IPS DF 6.9 (cell line): ENCODE data around the gene AANAT.
A peak's percentile ranks its signal among the peaks of the same experiment; 100 is the strongest.
"Not testable (repeated sequence)": the region's sequence is repeated elsewhere in the genome, so short reads cannot be mapped to it uniquely, and the experiment has no call there.

Source experiments
- DNase-seq: peaks from one replicate; pipeline ENCODE4 v3.0.0-alpha.2; 2013; ENCODE audit warnings: low read depth, low spot score
- H3K27ac ChIP-seq: one replicate; pipeline ENCODE4 v1.5.1; 2013; ENCODE audit warnings: low read length, control low read depth
- H3K27me3 ChIP-seq: 2 replicates; pipeline ENCODE4 v1.6.1; 2013; ENCODE audit warnings: mild to moderate bottlenecking, low read length; ENCODE audit not compliant: control insufficient read depth, insufficient read depth
- H3K36me3 ChIP-seq: 2 replicates; pipeline ENCODE4 v1.6.1; 2013; ENCODE audit warnings: low read length; ENCODE audit not compliant: control insufficient read depth, insufficient read depth
- H3K4me1 ChIP-seq: 2 replicates; pipeline ENCODE4 v1.6.1; 2013; ENCODE audit warnings: low read length; ENCODE audit not compliant: control insufficient read depth, insufficient read depth
- H3K4me3 ChIP-seq: 2 replicates; pipeline ENCODE4 v1.5.1; 2013; ENCODE audit warnings: mild to moderate bottlenecking, low read length
- H3K9me3 ChIP-seq: 2 replicates; pipeline ENCODE4 v1.6.1; 2013; ENCODE audit warnings: low read length, inconsistent platforms; ENCODE audit not compliant: control insufficient read depth, insufficient read depth
- WGBS: extraction: QIAGEN DNeasy Blood & Tissue Kit; methylation state at CpG from one replicate; pipeline ENCODE4 v1.1.7; 2013; ENCODE audit warnings: mixed read lengths, missing lambda C conversion rate; ENCODE audit not compliant: insufficient read length, insufficient coverage; 5-methylcytosine and 5-hydroxymethylcytosine counted together

AANAT gene

GRCh38 chr17:76499267-76499667, 31.9 kb downstream of the AANAT start:
- H3K27ac ChIP-seq = no peak overlapping the region
- H3K4me1 ChIP-seq = peaks cover 11% of the 10 kb centered on the region
- no peaks in the 10 kb centered on the region for H3K9me3 ChIP-seq
- no peaks in the 10 kb centered on the region for H3K27me3 ChIP-seq
- no peak overlapping the region for H3K4me3 ChIP-seq
- no peaks in the 10 kb centered on the region for H3K36me3 ChIP-seq
- no peak for DNase-seq
- no CpG with 5 or more reads among the region's 5 CpGs for WGBS

- WGBS = no CpG with 5 or more reads among the region's 17 CpGs
- Histone ChIP-seq H3K27me3 (no peaks in the 10 kb centered on the region), H3K9me3 (no peaks in the 10 kb centered on the region), H3K4me3 (peak overlapping the region; percentile 54; the same call in 1 of the 2 replicates), H3K27ac (no peak overlapping the region), H3K4me1 (peaks cover 11% of the 10 kb centered on the region), H3K36me3 (no peaks in the 10 kb centered on the region)
- DNase-seq = no peak
Observed at GRCh38 chr17:76500074-76500746, 32.8 kb downstream of the AANAT start.

- WGBS = no CpG with 5 or more reads among the region's 10 CpGs
- Histone ChIP-seq H3K9me3 (no peaks in the 10 kb centered on the region), H3K27me3 (no peaks in the 10 kb centered on the region), H3K4me3 (peak overlapping the region; percentile 54), H3K27ac (no peak overlapping the region), H3K4me1 (peaks cover 11% of the 10 kb centered on the region), H3K36me3 (no peaks in the 10 kb centered on the region)
- no peak for DNase-seq
Observed at GRCh38 chr17:76500747-76501017, 33.3 kb downstream of the AANAT start.

GRCh38 chr17:76501018-76501826, 33.8 kb downstream of the AANAT start, which contains the start of gene RHBDF2:
RHBDF2 (minus strand) TSS chr17:76501423; CDS start chr17:76481524, 19,899 bp downstream.
- no peaks in the 10 kb centered on the region for H3K27me3 ChIP-seq
- H3K4me1 ChIP-seq = peaks cover 11% of the 10 kb centered on the region
- no peak within 1 kb of the TSS for H3K27ac ChIP-seq
- WGBS = no CpG with 5 or more reads among the region's 72 CpGs
- peak within 1 kb of the TSS; percentile 54 for H3K4me3 ChIP-seq
- no peaks in the 10 kb centered on the region for H3K36me3 ChIP-seq
- no peaks in the 10 kb centered on the region for H3K9me3 ChIP-seq
- no peak for DNase-seq

- no peak overlapping the region for H3K4me3 ChIP-seq
Observed at GRCh38 chr17:76501827-76502307, 34.5 kb downstream of the AANAT start.

GRCh38 chr17:76502341-76503211, 35.2 kb downstream of the AANAT start:
- no CpG with 5 or more reads among the region's 8 CpGs for WGBS
- DNase-seq = no peak
- Histone ChIP-seq H3K27ac (no peak overlapping the region), H3K27me3 (no peaks in the 10 kb centered on the region), H3K9me3 (no peaks in the 10 kb centered on the region), H3K36me3 (no peaks in the 10 kb centered on the region), H3K4me3 (no peak overlapping the region), H3K4me1 (peaks cover 8% of the 10 kb centered on the region)

More at GRCh38 chr17:76501827-76502307, 34.5 kb downstream of the AANAT start:
- WGBS = no CpG with 5 or more reads among the region's 11 CpGs
- no peaks in the 10 kb centered on the region for H3K36me3 ChIP-seq
- H3K9me3 ChIP-seq = no peaks in the 10 kb centered on the region
- no peaks in the 10 kb centered on the region for H3K27me3 ChIP-seq
- DNase-seq = no peak
- no peak overlapping the region for H3K27ac ChIP-seq
- peaks cover 11% of the 10 kb centered on the region for H3K4me1 ChIP-seq

GRCh38 chr17:76504117-76504516, 36.7 kb downstream of the AANAT start:
- H3K9me3 ChIP-seq = no peaks in the 10 kb centered on the region
- no peak overlapping the region for H3K27ac ChIP-seq
- no peaks in the 10 kb centered on the region for H3K36me3 ChIP-seq
- WGBS = no CpG with 5 or more reads among the region's 7 CpGs
- no peak for DNase-seq
- no peak overlapping the region for H3K4me3 ChIP-seq
- no peaks in the 10 kb centered on the region for H3K27me3 ChIP-seq
- H3K4me1 ChIP-seq = peaks cover 2% of the 10 kb centered on the region

- no peaks in the 10 kb centered on the region for H3K9me3 ChIP-seq
- no peaks in the 10 kb centered on the region for H3K36me3 ChIP-seq
- no peak overlapping the region for H3K27ac ChIP-seq
- no CpG with 5 or more reads among the region's 24 CpGs for WGBS
- no peak for DNase-seq
- H3K4me3 ChIP-seq = no peak overlapping the region
- H3K27me3 ChIP-seq = no peaks in the 10 kb centered on the region; the same call in 1 of the 2 replicates
- H3K4me1 ChIP-seq = peaks cover 2% of the 10 kb centered on the region; the same call in 1 of the 2 replicates
Observed at GRCh38 chr17:76506408-76507345, 39.3 kb downstream of the AANAT start.

- not testable (repeated sequence) for H3K4me3 ChIP-seq, H3K4me1 ChIP-seq, H3K36me3 ChIP-seq, H3K27me3 ChIP-seq, DNase-seq, H3K27ac ChIP-seq, H3K9me3 ChIP-seq
- WGBS = no CpG with 5 or more reads among the region's 14 CpGs
Observed at GRCh38 chr17:76508472-76509063, 41.2 kb downstream of the AANAT start.
